ENCODE measurements around the gene POPDC2.

- TF ChIP-seq EZH2 (IDR thresholded peaks at IDR 0.05) (no peak), POLR2AphosphoS5 (IDR thresholded peaks at IDR 0.05; ENCODE audit: borderline replicate concordance, low read depth, low read length) (no peak), FOXP2 (optimal IDR thresholded peaks at IDR 0.05; ENCODE audit: control extremely low read depth, extremely low read length, insufficient read depth) (no peak)
Observed at GRCh38 chr3:119601154-119601553, 59.2 kb downstream of the POPDC2 start.

Measured in SK-N-MC (cell line).